ENCODE measurements around the gene TSSK1B.

DNA sequence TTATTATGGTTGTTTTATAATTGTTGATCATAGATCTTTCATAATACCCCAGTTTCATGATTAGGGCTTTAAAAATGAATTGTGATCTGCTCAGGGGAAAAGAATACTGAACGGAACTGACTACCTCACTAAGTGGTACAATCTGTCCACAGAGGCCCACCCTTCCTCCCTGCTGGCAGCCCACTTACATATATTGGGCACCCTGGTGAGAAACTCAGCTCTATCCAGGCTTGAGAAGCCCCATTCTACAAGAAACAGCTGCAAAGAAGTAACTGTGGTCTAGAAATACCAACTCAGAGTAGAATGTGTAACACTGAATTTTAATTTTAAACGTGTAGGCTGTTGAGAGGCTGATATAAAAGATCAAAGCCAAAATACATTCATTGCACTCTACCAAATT is 46.9 kb downstream of the TSSK1B start:
- TF ChIP-seq POLR2AphosphoS5 (IDR thresholded peaks at IDR 0.05; ENCODE audit: low read depth) (no peak), CTCF (IDR thresholded peaks at IDR 0.05; ENCODE audit: insufficient read depth, low read length) (no peak)
- TF ChIP-seq, protein P1, sequence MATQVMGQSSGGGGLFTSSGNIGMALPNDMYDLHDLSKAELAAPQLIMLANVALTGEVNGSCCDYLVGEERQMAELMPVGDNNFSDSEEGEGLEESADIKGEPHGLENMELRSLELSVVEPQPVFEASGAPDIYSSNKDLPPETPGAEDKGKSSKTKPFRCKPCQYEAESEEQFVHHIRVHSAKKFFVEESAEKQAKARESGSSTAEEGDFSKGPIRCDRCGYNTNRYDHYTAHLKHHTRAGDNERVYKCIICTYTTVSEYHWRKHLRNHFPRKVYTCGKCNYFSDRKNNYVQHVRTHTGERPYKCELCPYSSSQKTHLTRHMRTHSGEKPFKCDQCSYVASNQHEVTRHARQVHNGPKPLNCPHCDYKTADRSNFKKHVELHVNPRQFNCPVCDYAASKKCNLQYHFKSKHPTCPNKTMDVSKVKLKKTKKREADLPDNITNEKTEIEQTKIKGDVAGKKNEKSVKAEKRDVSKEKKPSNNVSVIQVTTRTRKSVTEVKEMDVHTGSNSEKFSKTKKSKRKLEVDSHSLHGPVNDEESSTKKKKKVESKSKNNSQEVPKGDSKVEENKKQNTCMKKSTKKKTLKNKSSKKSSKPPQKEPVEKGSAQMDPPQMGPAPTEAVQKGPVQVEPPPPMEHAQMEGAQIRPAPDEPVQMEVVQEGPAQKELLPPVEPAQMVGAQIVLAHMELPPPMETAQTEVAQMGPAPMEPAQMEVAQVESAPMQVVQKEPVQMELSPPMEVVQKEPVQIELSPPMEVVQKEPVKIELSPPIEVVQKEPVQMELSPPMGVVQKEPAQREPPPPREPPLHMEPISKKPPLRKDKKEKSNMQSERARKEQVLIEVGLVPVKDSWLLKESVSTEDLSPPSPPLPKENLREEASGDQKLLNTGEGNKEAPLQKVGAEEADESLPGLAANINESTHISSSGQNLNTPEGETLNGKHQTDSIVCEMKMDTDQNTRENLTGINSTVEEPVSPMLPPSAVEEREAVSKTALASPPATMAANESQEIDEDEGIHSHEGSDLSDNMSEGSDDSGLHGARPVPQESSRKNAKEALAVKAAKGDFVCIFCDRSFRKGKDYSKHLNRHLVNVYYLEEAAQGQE (IDR thresholded peaks at IDR 0.05; ENCODE audit: insufficient replicate concordance, low read depth), result no peak

All from HL-60 (cell line).